GM21381 (cell line): ENCODE results near the gene BCL7A.

Experiments used
- ATAC-seq: cut with Tn5 transposase; IDR thresholded peaks from one replicate; pipeline ENCODE4 v1.9.1; 2021; ENCODE audit warnings: mild to moderate bottlenecking, moderate library complexity; ENCODE audit not compliant: unreplicated experiment

BCL7A gene

GRCh38 chr12:122073815-122074214 lies 52.1 kb downstream of the BCL7A start:
- no peak for ATAC-seq

- no peak for ATAC-seq
Observed at GRCh38 chr12:122076743-122077495, 55.2 kb downstream of the BCL7A start.

- peak; percentile 82 for ATAC-seq
Observed at GRCh38 chr12:122078141-122079032, 56.7 kb downstream of the BCL7A start, which contains the start of gene MLXIP. MLXIP (plus strand) TSS chr12:122078756; CDS start chr12:122078854, 98 bp downstream.

- ATAC-seq: no peak
Observed at GRCh38 chr12:122079033-122079531, 57.4 kb downstream of the BCL7A start.

- no peak for ATAC-seq
Observed at GRCh38 chr12:122079532-122080081, 57.9 kb downstream of the BCL7A start.

- no peak for ATAC-seq
Observed at GRCh38 chr12:122080149-122081082, 58.7 kb downstream of the BCL7A start.

- no peak for ATAC-seq
Observed at GRCh38 chr12:122081083-122081696, 59.5 kb downstream of the BCL7A start.

GRCh38 chr12:122081697-122082221 lies 60.1 kb downstream of the BCL7A start:
- peak; percentile 40 for ATAC-seq

GRCh38 chr12:122082621-122083356 lies 61.1 kb downstream of the BCL7A start:
- ATAC-seq: no peak

- ATAC-seq: no peak
Observed at GRCh38 chr12:122084857-122085405, 63.2 kb downstream of the BCL7A start.

- no peak for ATAC-seq
Observed at GRCh38 chr12:122085591-122085990, 63.9 kb downstream of the BCL7A start.

- ATAC-seq: no peak
Observed at GRCh38 chr12:122086116-122086515, 64.4 kb downstream of the BCL7A start.

GRCh38 chr12:122086641-122087285 lies 65.1 kb downstream of the BCL7A start:
- ATAC-seq: no peak

GRCh38 chr12:122087431-122088178 lies 65.9 kb downstream of the BCL7A start:
- no peak for ATAC-seq

- ATAC-seq: no peak
Observed at GRCh38 chr12:122088179-122088810, 66.6 kb downstream of the BCL7A start.

- ATAC-seq: no peak
Observed at GRCh38 chr12:122089077-122089476, 67.4 kb downstream of the BCL7A start.
